Neural cell (in vitro differentiated cells): ENCODE results near the gene GMPPB.

Experiments used
- EP300 ChIP-seq: fragments of 450-650 bp; conservative IDR thresholded peaks from 2 replicates; pipeline ENCODE4 v1.6.1; 2014; ENCODE audit warnings: antibody characterized with exemption, mild to moderate bottlenecking, moderate library complexity; ENCODE audit not compliant: poor library complexity, severe bottlenecking
- EZH2 ChIP-seq: fragments of 200-600, 300-800 bp; shearing (Covaris generic), sonication (generic); IDR thresholded peaks from 2 replicates; pipeline ENCODE4 v1.6.1; 2014; ENCODE audit warnings: antibody characterized with exemption, low read length, borderline replicate concordance, mild to moderate bottlenecking; ENCODE audit not compliant: insufficient read depth, poor library complexity, severe bottlenecking
- POLR2AphosphoS5 ChIP-seq: IDR thresholded peaks from 2 replicates; pipeline ENCODE4 v1.6.1; 2012
- SMC3 ChIP-seq: fragments of 450-650 bp; conservative IDR thresholded peaks from 2 replicates; pipeline ENCODE4 v1.6.1; 2014; ENCODE audit warnings: antibody characterized with exemption, mild to moderate bottlenecking, moderate library complexity; ENCODE audit not compliant: poor library complexity
- TF ChIP-seq, protein P1 (sequence below): fragments of 450-650 bp; IDR thresholded peaks from 2 replicates; pipeline ENCODE4 v1.5.1; 2014; ENCODE audit warnings: antibody characterized with exemption, mild to moderate bottlenecking, moderate library complexity; ENCODE audit not compliant: poor library complexity, severe bottlenecking

DNA sequence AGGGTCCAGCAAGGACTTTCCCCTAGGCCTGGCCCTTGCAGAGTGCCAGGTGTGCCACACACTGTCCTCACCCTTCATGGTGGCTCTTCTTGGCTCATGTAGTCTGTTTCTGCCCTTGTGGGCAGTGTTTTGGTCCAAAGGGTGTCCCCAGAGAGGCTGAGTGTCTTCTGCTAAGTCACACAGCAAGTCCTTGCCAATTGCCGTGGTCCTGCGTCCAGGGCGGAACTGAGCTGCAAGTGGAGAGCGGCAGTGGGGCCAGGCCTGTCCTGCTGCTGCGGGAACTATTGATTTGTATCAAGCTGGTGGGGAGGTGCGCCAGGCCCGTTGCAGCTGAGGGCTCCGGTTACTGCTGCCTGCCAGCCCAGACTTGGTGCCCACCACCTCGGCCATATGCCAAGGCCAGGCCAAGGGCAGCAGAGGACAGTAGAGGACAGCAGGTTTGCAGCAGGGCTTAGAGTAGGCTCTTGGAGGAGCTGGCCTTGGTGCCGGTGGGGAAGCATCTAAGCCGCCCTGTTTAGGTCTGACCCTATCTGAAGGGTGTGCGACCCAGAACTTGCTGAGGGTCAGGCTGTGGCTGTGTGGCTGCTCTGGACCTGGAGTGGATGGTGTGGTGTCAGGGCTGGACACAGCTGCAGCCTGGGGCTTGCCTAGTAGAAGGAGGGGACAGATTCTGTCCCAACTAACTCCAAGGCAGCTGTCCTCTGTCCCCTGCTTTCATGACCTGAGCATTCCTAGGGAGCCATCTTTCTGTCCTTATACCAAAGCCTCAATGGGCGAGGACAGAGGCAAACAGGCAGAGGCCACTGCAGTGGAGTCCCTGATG lies 8.8 kb downstream of the GMPPB start:
- TF ChIP-seq, protein P1, sequence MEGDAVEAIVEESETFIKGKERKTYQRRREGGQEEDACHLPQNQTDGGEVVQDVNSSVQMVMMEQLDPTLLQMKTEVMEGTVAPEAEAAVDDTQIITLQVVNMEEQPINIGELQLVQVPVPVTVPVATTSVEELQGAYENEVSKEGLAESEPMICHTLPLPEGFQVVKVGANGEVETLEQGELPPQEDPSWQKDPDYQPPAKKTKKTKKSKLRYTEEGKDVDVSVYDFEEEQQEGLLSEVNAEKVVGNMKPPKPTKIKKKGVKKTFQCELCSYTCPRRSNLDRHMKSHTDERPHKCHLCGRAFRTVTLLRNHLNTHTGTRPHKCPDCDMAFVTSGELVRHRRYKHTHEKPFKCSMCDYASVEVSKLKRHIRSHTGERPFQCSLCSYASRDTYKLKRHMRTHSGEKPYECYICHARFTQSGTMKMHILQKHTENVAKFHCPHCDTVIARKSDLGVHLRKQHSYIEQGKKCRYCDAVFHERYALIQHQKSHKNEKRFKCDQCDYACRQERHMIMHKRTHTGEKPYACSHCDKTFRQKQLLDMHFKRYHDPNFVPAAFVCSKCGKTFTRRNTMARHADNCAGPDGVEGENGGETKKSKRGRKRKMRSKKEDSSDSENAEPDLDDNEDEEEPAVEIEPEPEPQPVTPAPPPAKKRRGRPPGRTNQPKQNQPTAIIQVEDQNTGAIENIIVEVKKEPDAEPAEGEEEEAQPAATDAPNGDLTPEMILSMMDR = no peak
- TF ChIP-seq SMC3 = no peak
- no peak for TF ChIP-seq EP300
- no peak for TF ChIP-seq EZH2
- no peak for TF ChIP-seq POLR2AphosphoS5
